HG03196 (cell line): ENCODE data around the gene ATXN7L2.

Source experiments
- ATAC-seq: cut with Tn5 transposase; IDR thresholded peaks from one replicate; pipeline ENCODE4 v1.9.1; 2021; ENCODE audit not compliant: unreplicated experiment

The ATXN7L2 gene

GRCh38 chr1:109495738-109496137, 12.0 kb downstream of the ATXN7L2 start:
- ATAC-seq = no peak

- no peak for ATAC-seq
Measured at GRCh38 chr1:109497449-109498160, 13.9 kb downstream of the ATXN7L2 start.

- no peak for ATAC-seq
Measured at GRCh38 chr1:109498161-109498801, 14.6 kb downstream of the ATXN7L2 start.

DNA sequence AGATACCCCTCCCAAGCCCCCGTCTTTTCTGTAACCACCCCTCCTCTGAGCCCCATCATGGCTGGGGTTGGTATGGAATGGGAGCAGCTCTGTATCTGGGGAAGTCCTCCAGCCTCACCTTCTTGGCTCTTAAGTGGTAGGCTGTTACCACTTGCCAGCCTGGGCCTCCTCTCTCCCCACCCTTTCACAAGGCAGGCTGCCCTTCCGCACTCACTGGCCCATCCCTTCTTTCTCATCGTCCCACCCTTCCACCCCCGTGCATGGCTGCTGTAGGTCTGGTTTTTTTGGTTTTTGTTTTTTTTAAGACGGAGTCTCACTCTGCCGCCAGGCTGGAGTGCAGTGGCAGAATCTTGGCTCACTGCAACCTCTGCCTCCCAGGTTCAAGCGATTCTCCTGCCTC, 15.4 kb downstream of the ATXN7L2 start:
- ATAC-seq = no peak

GRCh38 chr1:109499661-109500536, 16.2 kb downstream of the ATXN7L2 start:
- ATAC-seq = no peak

- ATAC-seq = no peak
Measured at GRCh38 chr1:109500941-109501381, 17.3 kb downstream of the ATXN7L2 start.

DNA sequence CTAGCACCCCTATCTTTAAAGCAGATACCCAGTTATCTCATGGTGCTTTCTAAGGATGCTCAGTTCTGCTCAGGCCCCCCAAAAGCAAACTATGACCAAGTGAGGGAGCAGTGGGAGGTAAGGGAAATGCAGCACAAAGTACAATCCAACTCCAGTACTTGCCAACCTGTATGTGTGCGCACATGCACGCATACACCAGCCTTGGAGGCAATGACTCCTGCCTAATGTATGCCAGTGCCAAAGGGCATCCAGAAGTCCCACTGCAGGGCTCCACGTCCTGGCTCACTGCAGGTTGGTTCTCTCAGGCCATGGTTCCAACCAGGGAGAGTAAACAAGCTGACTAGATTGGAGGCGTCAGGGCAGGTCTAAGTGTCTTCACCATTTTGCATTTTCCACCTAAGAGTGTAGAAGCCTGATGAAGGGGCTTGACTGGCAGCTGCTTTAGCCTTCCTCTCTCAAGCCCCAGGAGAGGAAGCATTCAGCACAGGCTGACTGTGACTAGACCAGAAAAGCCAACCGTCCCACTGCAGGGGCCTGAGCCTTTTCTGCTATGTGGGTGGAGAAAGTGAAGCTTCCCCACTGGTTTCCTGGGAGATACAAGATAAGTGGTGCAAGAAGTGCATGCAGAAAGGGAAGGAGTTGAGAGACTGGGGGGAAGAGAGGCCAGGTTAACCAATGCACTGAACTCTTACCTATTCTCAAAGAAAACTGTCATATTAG, 18.1 kb downstream of the ATXN7L2 start:
- no peak for ATAC-seq

- ATAC-seq = no peak
Measured at GRCh38 chr1:109502364-109502851, 18.7 kb downstream of the ATXN7L2 start.

DNA sequence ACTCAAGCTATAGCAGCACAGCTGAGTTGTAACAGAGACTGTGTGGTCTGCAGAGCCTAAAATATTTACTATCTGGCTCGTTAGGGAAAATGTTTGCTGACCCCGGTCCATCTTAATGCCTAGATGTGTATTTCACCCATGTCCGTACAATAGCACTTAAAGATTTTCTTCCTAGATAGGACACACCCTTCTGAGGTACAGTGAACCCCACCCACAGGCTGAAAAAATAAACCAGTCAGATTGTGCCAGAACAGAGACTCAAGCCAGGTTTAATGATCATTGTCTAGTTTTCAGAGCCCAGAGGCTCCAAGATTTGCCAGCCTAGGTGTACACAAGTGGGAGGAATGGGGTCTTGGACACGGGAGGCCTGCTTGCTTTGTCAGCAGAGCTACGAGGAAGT, 20.2 kb downstream of the ATXN7L2 start:
- no peak for ATAC-seq

GRCh38 chr1:109504974-109505373, 21.3 kb downstream of the ATXN7L2 start:
- ATAC-seq = no peak

- no peak for ATAC-seq
Measured at GRCh38 chr1:109508001-109508872, 24.5 kb downstream of the ATXN7L2 start.

DNA sequence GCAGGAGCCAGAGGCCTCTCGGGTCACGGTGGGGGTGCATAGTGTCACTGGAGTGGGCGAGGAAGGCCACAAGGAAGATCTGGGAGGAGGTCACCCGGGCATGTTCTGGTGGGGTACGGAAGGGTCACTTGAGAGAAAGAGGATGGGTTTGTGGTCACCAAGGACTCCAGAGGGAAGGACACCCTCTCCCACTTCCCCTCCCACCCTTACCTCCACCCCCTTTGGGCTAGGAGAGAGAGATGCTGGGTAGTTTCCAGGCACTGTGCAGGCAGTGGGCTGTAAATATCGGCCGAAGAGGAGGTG, 25.1 kb downstream of the ATXN7L2 start:
- no peak for ATAC-seq

DNA sequence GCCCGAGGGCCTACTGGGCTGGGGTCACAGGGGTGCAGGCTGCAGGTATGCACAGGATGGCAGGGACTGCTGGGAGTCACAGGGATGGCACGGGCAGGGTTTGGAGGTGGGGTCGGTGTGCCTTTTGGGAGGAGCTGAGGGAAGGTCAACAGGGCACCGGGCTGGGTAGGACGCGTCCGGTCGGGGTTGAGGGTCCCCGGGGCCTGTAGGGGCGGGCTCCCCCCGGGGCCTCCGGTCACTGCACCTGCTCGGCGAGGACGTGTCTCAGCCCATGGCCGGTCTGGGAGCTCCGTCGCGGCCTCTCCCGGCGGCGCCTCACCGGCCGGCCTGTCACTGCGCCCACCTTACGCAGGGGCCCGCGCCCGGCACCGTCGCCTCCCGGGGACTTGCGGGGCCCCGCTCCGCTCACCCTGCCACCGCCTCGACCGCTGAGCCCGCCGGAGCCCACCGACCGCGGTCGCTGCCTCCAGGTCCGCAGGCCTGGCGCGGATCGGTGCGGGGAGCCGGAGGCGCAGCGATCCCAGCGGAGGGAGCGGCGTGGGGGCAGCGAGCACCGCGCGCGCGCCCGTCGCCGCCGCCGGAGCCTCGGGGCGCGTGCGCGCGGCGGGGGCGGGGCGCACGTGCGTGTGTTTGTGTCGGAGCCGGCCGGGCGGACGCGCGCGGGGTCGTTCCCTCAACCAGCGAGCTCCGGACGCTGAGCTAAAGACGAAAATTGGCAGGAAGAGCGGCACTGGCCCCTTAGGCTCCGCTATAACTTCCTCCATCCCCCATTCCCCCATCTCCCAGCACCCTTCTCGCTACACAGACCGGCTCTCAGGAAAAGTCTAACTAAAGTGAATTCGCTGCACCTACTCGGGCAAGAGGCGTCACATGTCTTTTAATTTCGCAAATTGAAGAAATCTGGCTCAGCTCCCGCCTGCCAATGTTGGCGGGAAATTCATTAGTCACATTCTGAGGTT, 25.8 kb downstream of the ATXN7L2 start, which contains the start of gene AMIGO1:
Gene AMIGO1 (minus strand): TSS at position 552 of the 959 bp plus-strand sequence. CDS start 815 bp downstream, outside the sequence.
- ATAC-seq = no peak

GRCh38 chr1:109513110-109513710, 29.5 kb downstream of the ATXN7L2 start:
- no peak for ATAC-seq

GRCh38 chr1:109514846-109515245, 31.1 kb downstream of the ATXN7L2 start:
- no peak for ATAC-seq

- no peak for ATAC-seq
Measured at GRCh38 chr1:109516872-109517271, 33.2 kb downstream of the ATXN7L2 start.

GRCh38 chr1:109517337-109517736, 33.6 kb downstream of the ATXN7L2 start:
- ATAC-seq = no peak
